HG02852 (cell line): ENCODE data around the gene APOO.

Source experiments
- ATAC-seq: cut with Tn5 transposase; IDR thresholded peaks from one replicate; pipeline ENCODE4 v1.9.1; 2021; ENCODE audit warnings: mild to moderate bottlenecking, moderate library complexity; ENCODE audit not compliant: unreplicated experiment

The APOO gene

GRCh38 chrX:23821847-23822246 lies 85.9 kb downstream of the APOO start:
- ATAC-seq: no peak

- ATAC-seq: no peak
Observed at GRCh38 chrX:23820235-23820782, 87.4 kb downstream of the APOO start.

GRCh38 chrX:23819385-23820234 lies 88.1 kb downstream of the APOO start:
- ATAC-seq: no peak

- no peak for ATAC-seq
Observed at GRCh38 chrX:23817979-23818336, 89.8 kb downstream of the APOO start.

- no peak for ATAC-seq
Observed at GRCh38 chrX:23816179-23816578, 91.6 kb downstream of the APOO start.

GRCh38 chrX:23815376-23815775 lies 92.4 kb downstream of the APOO start:
- no peak for ATAC-seq

- no peak for ATAC-seq
Observed at GRCh38 chrX:23813808-23814207, 93.9 kb downstream of the APOO start.

- no peak for ATAC-seq
Observed at GRCh38 chrX:23811656-23812055, 96.1 kb downstream of the APOO start.

- no peak for ATAC-seq
Observed at GRCh38 chrX:23811108-23811651, 96.6 kb downstream of the APOO start.

- no peak for ATAC-seq
Observed at GRCh38 chrX:23810279-23810678, 97.5 kb downstream of the APOO start.

GRCh38 chrX:23805389-23805788 lies 102.3 kb downstream of the APOO start:
- ATAC-seq: no peak

- ATAC-seq: no peak
Observed at GRCh38 chrX:23804578-23804977, 103.2 kb downstream of the APOO start.

GRCh38 chrX:23803931-23804381 lies 103.8 kb downstream of the APOO start:
- no peak for ATAC-seq

- ATAC-seq: no peak
Observed at GRCh38 chrX:23802431-23802830, 105.3 kb downstream of the APOO start.

GRCh38 chrX:23799469-23800065 lies 108.2 kb downstream of the APOO start:
- ATAC-seq: no peak

GRCh38 chrX:23797371-23798128 lies 110.2 kb downstream of the APOO start:
- ATAC-seq: no peak

- ATAC-seq: no peak
Observed at GRCh38 chrX:23795221-23795620, 112.5 kb downstream of the APOO start.

- no peak for ATAC-seq
Observed at GRCh38 chrX:23792861-23793553, 114.7 kb downstream of the APOO start.

GRCh38 chrX:23790155-23790497 lies 117.6 kb downstream of the APOO start:
- no peak for ATAC-seq

- no peak for ATAC-seq
Observed at GRCh38 chrX:23789386-23790154, 118.2 kb downstream of the APOO start.
